NB4 (cell line): ENCODE data around the gene RNF13.

ENCODE experiments used
- MAX ChIP-seq: IDR thresholded peaks from 2 replicates; pipeline ENCODE4 v1.6.1; 2011; ENCODE audit warnings: low read depth, low read length
- MYC ChIP-seq: IDR thresholded peaks from 2 replicates; pipeline ENCODE4 v1.6.1; 2011; ENCODE audit warnings: low read depth, low read length
- POLR2A ChIP-seq: IDR thresholded peaks from 2 replicates; pipeline ENCODE4 v1.6.1; 2011; ENCODE audit warnings: mild to moderate bottlenecking; ENCODE audit not compliant: insufficient read length; ENCODE audit errors: extremely low read depth
- TF ChIP-seq, protein P1 (sequence below): IDR thresholded peaks from one replicate; pipeline ENCODE4 v1.5.1; 2012; ENCODE audit warnings: low read depth, low read length

GRCh38 chr3:149919509-149919908 lies 106.5 kb downstream of the RNF13 start:
- TF ChIP-seq, protein P1, sequence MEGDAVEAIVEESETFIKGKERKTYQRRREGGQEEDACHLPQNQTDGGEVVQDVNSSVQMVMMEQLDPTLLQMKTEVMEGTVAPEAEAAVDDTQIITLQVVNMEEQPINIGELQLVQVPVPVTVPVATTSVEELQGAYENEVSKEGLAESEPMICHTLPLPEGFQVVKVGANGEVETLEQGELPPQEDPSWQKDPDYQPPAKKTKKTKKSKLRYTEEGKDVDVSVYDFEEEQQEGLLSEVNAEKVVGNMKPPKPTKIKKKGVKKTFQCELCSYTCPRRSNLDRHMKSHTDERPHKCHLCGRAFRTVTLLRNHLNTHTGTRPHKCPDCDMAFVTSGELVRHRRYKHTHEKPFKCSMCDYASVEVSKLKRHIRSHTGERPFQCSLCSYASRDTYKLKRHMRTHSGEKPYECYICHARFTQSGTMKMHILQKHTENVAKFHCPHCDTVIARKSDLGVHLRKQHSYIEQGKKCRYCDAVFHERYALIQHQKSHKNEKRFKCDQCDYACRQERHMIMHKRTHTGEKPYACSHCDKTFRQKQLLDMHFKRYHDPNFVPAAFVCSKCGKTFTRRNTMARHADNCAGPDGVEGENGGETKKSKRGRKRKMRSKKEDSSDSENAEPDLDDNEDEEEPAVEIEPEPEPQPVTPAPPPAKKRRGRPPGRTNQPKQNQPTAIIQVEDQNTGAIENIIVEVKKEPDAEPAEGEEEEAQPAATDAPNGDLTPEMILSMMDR: no peak
- TF ChIP-seq POLR2A: no peak
- no peak for TF ChIP-seq MAX
- no peak for TF ChIP-seq MYC
